ENCODE results near the gene DNAAF5. TPM values are rescaled to one million over a fixed set of nuclear protein-coding genes. Genes with fewer than 3 reads are reported as not detected.

Gene DNAAF5
- total and polyA plus RNA-seq, 2 of the 4 experiments (the other 2 are of a cell fraction) = 12.4 to 32.6 TPM

DNA sequence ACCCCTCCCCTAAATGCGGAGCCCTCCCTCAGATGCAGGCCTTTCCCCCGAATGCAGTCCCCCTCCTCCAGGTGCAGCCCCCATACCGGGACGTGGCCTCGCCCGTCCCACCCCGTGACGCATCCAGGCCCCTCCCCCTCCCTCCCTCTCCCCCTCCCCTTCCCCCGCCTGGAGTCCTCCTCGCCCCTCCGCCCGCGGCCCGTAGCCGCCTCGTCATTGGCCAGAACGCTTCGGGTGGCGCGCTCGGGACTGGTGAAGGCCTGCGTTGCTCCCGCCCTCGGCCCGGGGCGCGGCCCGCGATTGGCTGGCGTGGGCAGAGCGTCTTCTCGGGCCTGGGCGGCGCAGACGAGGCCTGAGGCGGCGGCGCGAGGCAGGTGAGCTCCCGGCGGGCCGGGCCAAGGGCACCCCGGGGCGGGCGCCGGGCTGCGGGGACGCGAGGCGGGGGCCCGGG is 89.8 kb downstream of the DNAAF5 start (continued):
- TF ChIP-seq BHLHE40 (IDR thresholded peaks at IDR 0.05; ENCODE audit: low read depth, low read length) (no peak), RCOR1 (IDR thresholded peaks at IDR 0.05; ENCODE audit: insufficient replicate concordance, low read length) (no peak), RFX5 (IDR thresholded peaks at IDR 0.05; ENCODE audit: low read depth, low read length) (no peak), POLR2A (IDR thresholded peaks at IDR 0.05; ENCODE audit: low read depth, low read length) (peak; percentile 79), MXI1 (IDR thresholded peaks at IDR 0.05; ENCODE audit: borderline replicate concordance, low read depth, low read length) (no peak), CEBPB (IDR thresholded peaks at IDR 0.05; ENCODE audit: low read depth, low read length) (no peak)
